ENCODE data around the gene SLC38A3. TPM values are rescaled to one million over a fixed set of nuclear protein-coding genes. Genes with fewer than 3 reads are reported as not detected.
"Not testable (repeated sequence)": the region's sequence is repeated elsewhere in the genome, so short reads cannot be mapped to it uniquely, and the experiment has no call there.

SLC38A3 gene
- total RNA-seq, 1 donor, result 0.36 TPM

GRCh38 chr3:50226888-50227389 is 21.9 kb downstream of the SLC38A3 start:
- Histone ChIP-seq H3K36me3 (ENCODE audit: insufficient read depth, low read length) (no peaks in the 10 kb centered on the region), H3K9me3 (ENCODE audit: low read depth, low read length) (no peaks in the 10 kb centered on the region), H3K4me1 (ENCODE audit: insufficient read depth, low read length) (peaks cover 21% of the 10 kb centered on the region), H3K27me3 (ENCODE audit: insufficient read depth, low read length) (peaks cover 11% of the 10 kb centered on the region), H3K4me2 (ENCODE audit: insufficient read depth, low read length) (peak overlapping the region; percentile 89), H4K20me1 (ENCODE audit: insufficient read depth, low read length) (no peaks in the 10 kb centered on the region), H3K79me2 (ENCODE audit: insufficient read depth, low read length) (no peaks in the 10 kb centered on the region), H3K4me3 (ENCODE audit: insufficient read depth, low read length) (peak overlapping the region; percentile 81), H2AFZ (ENCODE audit: low read length) (peak overlapping the region; percentile 97), H3K27ac (ENCODE audit: low read depth, low read length) (peak overlapping the region; percentile 41)
- TF ChIP-seq, protein P1, sequence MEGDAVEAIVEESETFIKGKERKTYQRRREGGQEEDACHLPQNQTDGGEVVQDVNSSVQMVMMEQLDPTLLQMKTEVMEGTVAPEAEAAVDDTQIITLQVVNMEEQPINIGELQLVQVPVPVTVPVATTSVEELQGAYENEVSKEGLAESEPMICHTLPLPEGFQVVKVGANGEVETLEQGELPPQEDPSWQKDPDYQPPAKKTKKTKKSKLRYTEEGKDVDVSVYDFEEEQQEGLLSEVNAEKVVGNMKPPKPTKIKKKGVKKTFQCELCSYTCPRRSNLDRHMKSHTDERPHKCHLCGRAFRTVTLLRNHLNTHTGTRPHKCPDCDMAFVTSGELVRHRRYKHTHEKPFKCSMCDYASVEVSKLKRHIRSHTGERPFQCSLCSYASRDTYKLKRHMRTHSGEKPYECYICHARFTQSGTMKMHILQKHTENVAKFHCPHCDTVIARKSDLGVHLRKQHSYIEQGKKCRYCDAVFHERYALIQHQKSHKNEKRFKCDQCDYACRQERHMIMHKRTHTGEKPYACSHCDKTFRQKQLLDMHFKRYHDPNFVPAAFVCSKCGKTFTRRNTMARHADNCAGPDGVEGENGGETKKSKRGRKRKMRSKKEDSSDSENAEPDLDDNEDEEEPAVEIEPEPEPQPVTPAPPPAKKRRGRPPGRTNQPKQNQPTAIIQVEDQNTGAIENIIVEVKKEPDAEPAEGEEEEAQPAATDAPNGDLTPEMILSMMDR (IDR thresholded peaks at IDR 0.05; ENCODE audit: extremely low read depth, low read depth, low read length), result no peak
- DNase-seq (ENCODE audit: insufficient read length, low spot score, missing footprints), result peak; percentile 92

GRCh38 chr3:50227390-50228183 is 22.5 kb downstream of the SLC38A3 start:
- H3K4me3 ChIP-seq (ENCODE audit: insufficient read depth, low read length), result peak overlapping the region; percentile 81
- H3K36me3 ChIP-seq (ENCODE audit: insufficient read depth, low read length), result no peaks in the 10 kb centered on the region
- peaks cover 21% of the 10 kb centered on the region for H3K4me1 ChIP-seq (ENCODE audit: insufficient read depth, low read length)
- H4K20me1 ChIP-seq (ENCODE audit: insufficient read depth, low read length), result no peaks in the 10 kb centered on the region
- H3K27ac ChIP-seq (ENCODE audit: low read depth, low read length), result no peak overlapping the region
- TF ChIP-seq, protein P1 (IDR thresholded peaks at IDR 0.05; ENCODE audit: extremely low read depth, low read depth, low read length), result peak; percentile 55
- H3K4me2 ChIP-seq (ENCODE audit: insufficient read depth, low read length), result peak overlapping the region; percentile 89
- peak overlapping the region; percentile 97 for H2AFZ ChIP-seq (ENCODE audit: low read length)
- peaks cover 11% of the 10 kb centered on the region for H3K27me3 ChIP-seq (ENCODE audit: insufficient read depth, low read length)
- no peaks in the 10 kb centered on the region for H3K9me3 ChIP-seq (ENCODE audit: low read depth, low read length)
- no peaks in the 10 kb centered on the region for H3K79me2 ChIP-seq (ENCODE audit: insufficient read depth, low read length)
- peak; percentile 99 for DNase-seq (ENCODE audit: insufficient read length, low spot score, missing footprints)

GRCh38 chr3:50228184-50228763 is 23.2 kb downstream of the SLC38A3 start:
- Histone ChIP-seq H2AFZ (ENCODE audit: low read length) (peak overlapping the region; percentile 90), H3K4me3 (ENCODE audit: insufficient read depth, low read length) (peak overlapping the region; percentile 81), H3K4me2 (ENCODE audit: insufficient read depth, low read length) (peak overlapping the region; percentile 89), H3K27me3 (ENCODE audit: insufficient read depth, low read length) (peaks cover 11% of the 10 kb centered on the region), H3K4me1 (ENCODE audit: insufficient read depth, low read length) (peaks cover 21% of the 10 kb centered on the region)
- not testable (repeated sequence) for H3K9me3 ChIP-seq (ENCODE audit: low read depth, low read length); H3K36me3 ChIP-seq (ENCODE audit: insufficient read depth, low read length); H3K79me2 ChIP-seq (ENCODE audit: insufficient read depth, low read length); H4K20me1 ChIP-seq (ENCODE audit: insufficient read depth, low read length); DNase-seq (ENCODE audit: insufficient read length, low spot score, missing footprints); H3K27ac ChIP-seq (ENCODE audit: low read depth, low read length)

DNA sequence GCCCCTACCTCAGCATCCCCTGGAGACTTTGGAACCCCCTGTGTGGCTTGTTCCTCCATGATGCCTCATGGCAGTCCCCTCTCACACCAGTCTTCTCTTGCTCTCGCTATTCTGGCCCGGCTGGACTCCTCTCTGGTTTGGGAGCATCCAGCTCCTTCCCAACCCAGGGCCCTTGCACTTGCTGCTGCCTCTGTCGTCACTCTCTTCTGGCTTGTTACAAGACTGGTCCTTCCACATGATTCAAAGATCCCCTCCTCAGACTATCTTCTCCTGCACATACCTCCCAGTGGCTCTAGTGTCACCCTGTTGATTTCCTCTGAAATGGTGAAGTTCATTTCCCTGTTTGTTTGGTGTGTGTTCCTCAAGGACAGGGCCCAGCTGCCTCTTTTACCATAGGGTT is 24.4 kb downstream of the SLC38A3 start:
- Histone ChIP-seq H3K4me1 (ENCODE audit: insufficient read depth, low read length) (peaks cover 21% of the 10 kb centered on the region), H3K27ac (ENCODE audit: low read depth, low read length) (no peak overlapping the region), H4K20me1 (ENCODE audit: insufficient read depth, low read length) (no peaks in the 10 kb centered on the region), H3K27me3 (ENCODE audit: insufficient read depth, low read length) (peaks cover 6% of the 10 kb centered on the region), H3K4me2 (ENCODE audit: insufficient read depth, low read length) (no peak overlapping the region), H3K36me3 (ENCODE audit: insufficient read depth, low read length) (no peaks in the 10 kb centered on the region), H3K9me3 (ENCODE audit: low read depth, low read length) (no peaks in the 10 kb centered on the region), H2AFZ (ENCODE audit: low read length) (no peak overlapping the region), H3K79me2 (ENCODE audit: insufficient read depth, low read length) (no peaks in the 10 kb centered on the region), H3K4me3 (ENCODE audit: insufficient read depth, low read length) (no peak overlapping the region)
- DNase-seq (ENCODE audit: insufficient read length, low spot score, missing footprints), result no peak
- TF ChIP-seq, protein P1 (IDR thresholded peaks at IDR 0.05; ENCODE audit: extremely low read depth, low read depth, low read length), result no peak

Measured in osteoblast (primary cell).